Osteoblast (primary cell): ENCODE data around the gene SND1. TPM values are rescaled to one million over a fixed set of nuclear protein-coding genes. Genes with fewer than 3 reads are reported as not detected.

Experiments used
- DNase-seq: peaks from one replicate; pipeline ENCODE4 v3.0.0; 2011; ENCODE audit warnings: low spot score, mixed read lengths; ENCODE audit not compliant: insufficient read length; ENCODE audit errors: missing footprints
- H2AFZ ChIP-seq: 2 replicates; pipeline ENCODE4 v1.6.0; 2011; ENCODE audit warnings: mild to moderate bottlenecking, low read length
- H3K27ac ChIP-seq: 2 replicates; pipeline ENCODE4 v1.5.1; 2011; ENCODE audit warnings: mild to moderate bottlenecking, low read depth, low read length, moderate library complexity
- H3K27me3 ChIP-seq: 2 replicates; pipeline ENCODE4 v1.6.0; 2012; ENCODE audit warnings: mild to moderate bottlenecking, control low read depth, inconsistent platforms, low read length, moderate library complexity; ENCODE audit not compliant: insufficient read depth
- H3K36me3 ChIP-seq: 2 replicates; pipeline ENCODE4 v1.5.1; 2011; ENCODE audit warnings: mild to moderate bottlenecking, low read length, control low read depth, moderate library complexity; ENCODE audit not compliant: insufficient read depth
- H3K4me1 ChIP-seq: 2 replicates; pipeline ENCODE4 v1.5.1; 2011; ENCODE audit warnings: mild to moderate bottlenecking, low read length, control low read depth, moderate library complexity; ENCODE audit not compliant: insufficient read depth
- H3K4me2 ChIP-seq: 2 replicates; pipeline ENCODE4 v1.6.0; 2011; ENCODE audit warnings: mild to moderate bottlenecking, low read length; ENCODE audit not compliant: insufficient read depth
- H3K4me3 ChIP-seq: fragments of 200-600 bp; sonication (generic); 3 replicates; pipeline ENCODE4 v1.5.1; 2012; ENCODE audit warnings: mild to moderate bottlenecking, low read length, inconsistent platforms; ENCODE audit not compliant: insufficient read depth
- H3K79me2 ChIP-seq: 2 replicates; pipeline ENCODE4 v1.6.0; 2012; ENCODE audit warnings: mild to moderate bottlenecking, low read length, control low read depth, inconsistent platforms; ENCODE audit not compliant: insufficient read depth
- H3K9me3 ChIP-seq: 2 replicates; pipeline ENCODE4 v1.5.1; 2011; ENCODE audit warnings: low read depth, low read length, control low read depth
- H4K20me1 ChIP-seq: 2 replicates; pipeline ENCODE4 v1.6.0; 2012; ENCODE audit warnings: mild to moderate bottlenecking, low read length, control low read depth; ENCODE audit not compliant: insufficient read depth
- CTCF ChIP-seq: IDR thresholded peaks from 2 replicates; pipeline ENCODE4 v1.5.1; 2011; ENCODE audit warnings: mild to moderate bottlenecking, low read depth, low read length, moderate library complexity; ENCODE audit errors: extremely low read depth
- total RNA-seq: library from RNA; depleted of rRNA; stranded (reverse); fragments of >200 nt; gene quantifications from 2 replicates; pipeline ENCODE4 v1.2.3, GENCODE V29; 2012

SND1 gene
- total RNA-seq, 1 donor: 257 TPM

- no peak for TF ChIP-seq CTCF
- no peaks in the 10 kb centered on the region for H3K9me3 ChIP-seq
- H3K4me1 ChIP-seq: peaks cover 10% of the 10 kb centered on the region
- no peak overlapping the region for H3K4me2 ChIP-seq
- H4K20me1 ChIP-seq: peaks cover 41% of the 10 kb centered on the region
- H3K79me2 ChIP-seq: peaks cover 72% of the 10 kb centered on the region
- H3K4me3 ChIP-seq: no peak overlapping the region
- no peak overlapping the region for H2AFZ ChIP-seq
- no peaks in the 10 kb centered on the region for H3K27me3 ChIP-seq
- no peak for DNase-seq
- H3K27ac ChIP-seq: no peak overlapping the region
- H3K36me3 ChIP-seq: no peaks in the 10 kb centered on the region
Observed at GRCh38 chr7:127912901-127913300, 260.9 kb downstream of the SND1 start.

GRCh38 chr7:127913686-127914085 is 261.7 kb downstream of the SND1 start:
- peaks cover 10% of the 10 kb centered on the region for H3K4me1 ChIP-seq
- H3K79me2 ChIP-seq: peaks cover 65% of the 10 kb centered on the region
- no peak overlapping the region for H2AFZ ChIP-seq
- peaks cover 33% of the 10 kb centered on the region for H4K20me1 ChIP-seq
- no peak for TF ChIP-seq CTCF
- no peaks in the 10 kb centered on the region for H3K36me3 ChIP-seq
- H3K4me2 ChIP-seq: no peak overlapping the region
- H3K4me3 ChIP-seq: no peak overlapping the region
- no peak for DNase-seq
- no peaks in the 10 kb centered on the region for H3K9me3 ChIP-seq
- H3K27me3 ChIP-seq: no peaks in the 10 kb centered on the region
- H3K27ac ChIP-seq: no peak overlapping the region

GRCh38 chr7:127914693-127915092 is 262.7 kb downstream of the SND1 start:
- H2AFZ ChIP-seq: no peak overlapping the region
- H3K4me2 ChIP-seq: no peak overlapping the region
- peaks cover 10% of the 10 kb centered on the region for H3K4me1 ChIP-seq
- peaks cover 27% of the 10 kb centered on the region for H4K20me1 ChIP-seq
- no peak for TF ChIP-seq CTCF
- no peaks in the 10 kb centered on the region for H3K36me3 ChIP-seq
- H3K4me3 ChIP-seq: no peak overlapping the region
- H3K79me2 ChIP-seq: peaks cover 55% of the 10 kb centered on the region
- H3K27ac ChIP-seq: no peak overlapping the region
- H3K9me3 ChIP-seq: no peaks in the 10 kb centered on the region
- no peaks in the 10 kb centered on the region for H3K27me3 ChIP-seq
- no peak for DNase-seq

- Histone ChIP-seq H3K9me3 (no peaks in the 10 kb centered on the region), H4K20me1 (peaks cover 23% of the 10 kb centered on the region), H3K79me2 (peaks cover 57% of the 10 kb centered on the region), H3K27ac (no peak overlapping the region), H3K4me3 (no peak overlapping the region), H3K4me1 (peaks cover 11% of the 10 kb centered on the region), H3K4me2 (no peak overlapping the region), H3K27me3 (no peaks in the 10 kb centered on the region), H2AFZ (no peak overlapping the region), H3K36me3 (no peaks in the 10 kb centered on the region)
- DNase-seq: no peak
- no peak for TF ChIP-seq CTCF
Observed at GRCh38 chr7:127916735-127917134, 264.7 kb downstream of the SND1 start.
